HepG2 (cell line): ENCODE results near the gene LANCL1. TPM values are rescaled to one million over a fixed set of nuclear protein-coding genes. Genes with fewer than 3 reads are reported as not detected.

Experiments
- ADNP ChIP-seq: sonication (generic); formaldehyde crosslinking; IDR thresholded peaks from 2 replicates; pipeline ENCODE4 v1.4.0; 2020; ENCODE audit warnings: missing genetic modification reagents
- ATF5 ChIP-seq: sonication (generic); formaldehyde crosslinking; IDR thresholded peaks from 2 replicates; pipeline ENCODE4 v1.4.0; 2020; ENCODE audit warnings: mild to moderate bottlenecking, low read depth, missing genetic modification reagents
- GATA4 ChIP-seq: sonication (generic); IDR thresholded peaks from 2 replicates; pipeline ENCODE4 v1.6.1; 2016; ENCODE audit warnings: antibody characterized with exemption, low read depth, borderline replicate concordance
- GLMP ChIP-seq: sonication (generic); formaldehyde crosslinking; IDR thresholded peaks from 2 replicates; pipeline ENCODE4 v1.9.0; 2021; ENCODE audit warnings: missing genetic modification reagents, mild to moderate bottlenecking, borderline replicate concordance
- HOMEZ ChIP-seq: IDR thresholded peaks from 2 replicates; pipeline ENCODE4 v1.6.1; 2016; ENCODE audit warnings: low read depth
- KDM4B ChIP-seq: sonication (generic); formaldehyde crosslinking; IDR thresholded peaks from 2 replicates; pipeline ENCODE4 v1.4.0; 2020; ENCODE audit warnings: missing genetic modification reagents
- MAFF ChIP-seq: IDR thresholded peaks from 2 replicates; pipeline ENCODE4 v1.6.1; 2011; ENCODE audit warnings: low read depth, low read length, improper control_type of control experiment
- MXD3 ChIP-seq: IDR thresholded peaks from 2 replicates; pipeline ENCODE4 v1.6.1; 2016; ENCODE audit warnings: mild to moderate bottlenecking, missing biosample characterization, missing genetic modification reagents
- RBAK ChIP-seq: sonication (generic); formaldehyde crosslinking; IDR thresholded peaks from 2 replicates; pipeline ENCODE4 v1.5.1; 2020; ENCODE audit warnings: mild to moderate bottlenecking, missing genetic modification reagents
- RERE ChIP-seq: IDR thresholded peaks from 2 replicates; pipeline ENCODE4 v1.6.1; 2016; ENCODE audit warnings: low read depth, missing genetic modification reagents, missing compliant biosample characterization
- SNAPC5 ChIP-seq: sonication (generic); formaldehyde crosslinking; IDR thresholded peaks from 2 replicates; pipeline ENCODE4 v1.8.1; 2023; ENCODE audit warnings: mild to moderate bottlenecking, missing genetic modification reagents, borderline replicate concordance
- U2AF2 ChIP-seq: fragments of 200-400 bp; formaldehyde crosslinking; IDR thresholded peaks from 2 replicates; pipeline ENCODE4 v1.6.1; 2017; ENCODE audit warnings: low read depth, mild to moderate bottlenecking, low read length
- ZKSCAN5 ChIP-seq: sonication (generic); formaldehyde crosslinking; IDR thresholded peaks from 2 replicates; pipeline ENCODE4 v1.5.1; 2020; ENCODE audit warnings: mild to moderate bottlenecking, missing genetic modification reagents
- ZNF414 ChIP-seq: sonication (generic); formaldehyde crosslinking; IDR thresholded peaks from 2 replicates; pipeline ENCODE4 v1.5.0; 2020; ENCODE audit warnings: missing genetic modification reagents
- ZNF569 ChIP-seq: sonication (generic); formaldehyde crosslinking; IDR thresholded peaks from 2 replicates; pipeline ENCODE4 v1.5.0; 2020; ENCODE audit warnings: mild to moderate bottlenecking, missing genetic modification reagents, moderate library complexity, borderline replicate concordance
- ZNF597 ChIP-seq: sonication (generic); formaldehyde crosslinking; IDR thresholded peaks from 2 replicates; pipeline ENCODE4 v1.5.0; 2020; ENCODE audit warnings: missing genetic modification reagents
- polyA plus RNA-seq, 8 experiments: library from polyadenylated mRNA; depleted of rRNA in 3 of 8; stranded (reverse) in 7 of 8; unstranded in 1 of 8; fragments of >200 nt; fragmentation: Illumina TruSeq in 4 of 8; extraction: Trizol in 4 of 8; gene quantifications; 2 replicates each; pipeline versions ENCODE4 v1.2.1 to v1.2.3, GENCODE V29; 2011 to 2016; ENCODE audit warnings: low read depth in 4 of 8, missing spikeins in 1 of 8, mixed read lengths in 1 of 8; ENCODE audit not compliant: insufficient read depth in 1 of 8
- total RNA-seq, 5 experiments: library from RNA; depleted of rRNA; stranded (reverse); fragments of >200 nt; fragmentation: Illumina TruSeq; extraction: Trizol; gene quantifications; 2 replicates each; pipeline ENCODE4 v1.2.3, GENCODE V29; 2016; ENCODE audit warnings: low read depth in 1 of 5

LANCL1 gene
- total and polyA plus RNA-seq, 2 of the 13 experiments (the other 11 are each of a cell fraction or from before 2014, with no cell fraction given) = 53.5 to 67.7 TPM

GRCh38 chr2:210476194-210477128 is at the start of gene LANCL1 (continued):
- peak; percentile 37; the same call in 1 of the 2 replicates for TF ChIP-seq ZKSCAN5 (CRISPR knock-in tag)
- peak; percentile 90 for TF ChIP-seq HOMEZ
- no peak for TF ChIP-seq GLMP (CRISPR knock-in tag)
- TF ChIP-seq SNAPC5 (CRISPR knock-in tag) = no peak
- TF ChIP-seq MAFF = no peak
- no peak for TF ChIP-seq ZNF414
- no peak for TF ChIP-seq ZNF597 (CRISPR knock-in tag)
- no peak for TF ChIP-seq RERE (CRISPR knock-in tag)
- no peak for TF ChIP-seq U2AF2
- 0 out of 2 replicates have a peak, but pooled peaks have one; percentile 35 for TF ChIP-seq ZNF569 (CRISPR knock-in tag)
- no peak for TF ChIP-seq ATF5 (CRISPR knock-in tag)
- peak; percentile 78; the same call in 1 of the 2 replicates for TF ChIP-seq MXD3 (CRISPR knock-in tag)
- no peak for TF ChIP-seq RBAK
- peak; percentile 85 for TF ChIP-seq GATA4
- TF ChIP-seq KDM4B (CRISPR knock-in tag) = peak; percentile 50; the same call in 1 of the 2 replicates
- TF ChIP-seq ADNP (CRISPR knock-in tag) = no peak
